ENCODE measurements around the gene SLC13A5. TPM values are rescaled to one million over a fixed set of nuclear protein-coding genes. Genes with fewer than 3 reads are reported as not detected.

SLC13A5 gene
- polyA plus RNA-seq, 1 of the 3 experiments (the other 2 are of a cell fraction), result not detected

DNA sequence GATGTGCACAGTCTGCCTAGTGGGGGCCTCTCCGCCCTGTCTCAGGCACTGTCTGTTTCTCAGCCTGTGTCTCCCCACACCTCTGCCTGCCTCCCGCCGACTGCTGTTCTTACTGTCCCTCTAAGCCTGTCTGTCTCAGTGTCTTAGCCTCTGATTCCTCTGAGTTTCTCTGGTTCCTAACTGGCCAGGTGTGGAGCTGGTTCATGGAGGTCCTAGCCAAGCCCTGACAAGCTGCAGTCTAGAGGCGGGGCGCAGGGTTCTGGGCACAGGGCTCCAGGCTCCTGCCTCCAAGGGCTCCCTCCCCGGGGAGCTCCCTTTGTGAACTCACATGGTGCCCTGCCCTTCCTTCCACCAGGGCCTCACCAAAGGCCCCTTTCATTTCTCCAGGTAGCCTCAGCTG lies 42.2 kb downstream of the SLC13A5 start:
- Histone ChIP-seq H3K79me2 (ENCODE audit: insufficient read depth) (no peaks in the 10 kb centered on the region), H3K36me3 (replicated peaks in 1 of 2; ENCODE audit: control insufficient read depth in 1 of 2, insufficient read depth in 2 of 2, low read length in 1 of 2) (no peaks in the 10 kb centered on the region), H2AFZ (ENCODE audit: low read depth) (no peak overlapping the region), H3K27ac (ENCODE audit: low read depth in 2 of 2, low read length in 1 of 2) (no peak overlapping the region), H3K4me3 (ENCODE audit: low read depth in 2 of 2, low read length in 1 of 2) (no peak overlapping the region), H3F3A (replicated peaks; ENCODE audit: insufficient read depth) (no peaks in the 10 kb centered on the region), H3K9me2 (no peaks in the 10 kb centered on the region), H3K4me2 (no peak overlapping the region), H3K9me3 (no peaks in the 10 kb centered on the region), H3K4me1 (ENCODE audit: control insufficient read depth in 1 of 2, insufficient read depth in 2 of 2, low read depth in 1 of 2, low read length in 1 of 2) (no peaks in the 10 kb centered on the region), H3K27me3 (ENCODE audit: insufficient read depth) (peaks cover 73% of the 10 kb centered on the region), H3K9ac (no peak overlapping the region), H4K20me1 (ENCODE audit: insufficient read depth) (no peaks in the 10 kb centered on the region)
- no peak for TF ChIP-seq NRF1 (IDR thresholded peaks at IDR 0.05; ENCODE audit: low read depth, low read length)
- TF ChIP-seq, protein P1, sequence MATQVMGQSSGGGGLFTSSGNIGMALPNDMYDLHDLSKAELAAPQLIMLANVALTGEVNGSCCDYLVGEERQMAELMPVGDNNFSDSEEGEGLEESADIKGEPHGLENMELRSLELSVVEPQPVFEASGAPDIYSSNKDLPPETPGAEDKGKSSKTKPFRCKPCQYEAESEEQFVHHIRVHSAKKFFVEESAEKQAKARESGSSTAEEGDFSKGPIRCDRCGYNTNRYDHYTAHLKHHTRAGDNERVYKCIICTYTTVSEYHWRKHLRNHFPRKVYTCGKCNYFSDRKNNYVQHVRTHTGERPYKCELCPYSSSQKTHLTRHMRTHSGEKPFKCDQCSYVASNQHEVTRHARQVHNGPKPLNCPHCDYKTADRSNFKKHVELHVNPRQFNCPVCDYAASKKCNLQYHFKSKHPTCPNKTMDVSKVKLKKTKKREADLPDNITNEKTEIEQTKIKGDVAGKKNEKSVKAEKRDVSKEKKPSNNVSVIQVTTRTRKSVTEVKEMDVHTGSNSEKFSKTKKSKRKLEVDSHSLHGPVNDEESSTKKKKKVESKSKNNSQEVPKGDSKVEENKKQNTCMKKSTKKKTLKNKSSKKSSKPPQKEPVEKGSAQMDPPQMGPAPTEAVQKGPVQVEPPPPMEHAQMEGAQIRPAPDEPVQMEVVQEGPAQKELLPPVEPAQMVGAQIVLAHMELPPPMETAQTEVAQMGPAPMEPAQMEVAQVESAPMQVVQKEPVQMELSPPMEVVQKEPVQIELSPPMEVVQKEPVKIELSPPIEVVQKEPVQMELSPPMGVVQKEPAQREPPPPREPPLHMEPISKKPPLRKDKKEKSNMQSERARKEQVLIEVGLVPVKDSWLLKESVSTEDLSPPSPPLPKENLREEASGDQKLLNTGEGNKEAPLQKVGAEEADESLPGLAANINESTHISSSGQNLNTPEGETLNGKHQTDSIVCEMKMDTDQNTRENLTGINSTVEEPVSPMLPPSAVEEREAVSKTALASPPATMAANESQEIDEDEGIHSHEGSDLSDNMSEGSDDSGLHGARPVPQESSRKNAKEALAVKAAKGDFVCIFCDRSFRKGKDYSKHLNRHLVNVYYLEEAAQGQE (IDR thresholded peaks at IDR 0.05; ENCODE audit: low read depth, low read length), result no peak
- no peak for TF ChIP-seq CHD2 (IDR thresholded peaks at IDR 0.05; ENCODE audit: low read length, partially characterized antibody)
- no peak for TF ChIP-seq SIN3A (IDR thresholded peaks at IDR 0.05; ENCODE audit: borderline replicate concordance, low read depth, low read length)
- TF ChIP-seq, protein P2, sequence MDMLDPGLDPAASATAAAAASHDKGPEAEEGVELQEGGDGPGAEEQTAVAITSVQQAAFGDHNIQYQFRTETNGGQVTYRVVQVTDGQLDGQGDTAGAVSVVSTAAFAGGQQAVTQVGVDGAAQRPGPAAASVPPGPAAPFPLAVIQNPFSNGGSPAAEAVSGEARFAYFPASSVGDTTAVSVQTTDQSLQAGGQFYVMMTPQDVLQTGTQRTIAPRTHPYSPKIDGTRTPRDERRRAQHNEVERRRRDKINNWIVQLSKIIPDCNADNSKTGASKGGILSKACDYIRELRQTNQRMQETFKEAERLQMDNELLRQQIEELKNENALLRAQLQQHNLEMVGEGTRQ (IDR thresholded peaks at IDR 0.05; ENCODE audit: borderline replicate concordance, low read depth, low read length), result no peak
- no peak for TF ChIP-seq RCOR1 (IDR thresholded peaks at IDR 0.05; ENCODE audit: low read length)
- no peak for TF ChIP-seq EP300 (IDR thresholded peaks at IDR 0.05; ENCODE audit: borderline replicate concordance in 1 of 2, low read depth in 1 of 2, low read length in 1 of 2)
- DNase-seq, result no peak
- WGBS (ENCODE audit: low lambda C conversion rate), result 42% methylated on average over 6 of the region's 6 CpGs
- ChIA-PET CTCF (interaction anchor here (1.1 to 1.4 kb wide), 2 partner anchors 31 to 172 kb away, joined by 3 read pairs; no protein-coding TSS in a partner anchor), POLR2A (no interaction called here)

DNA sequence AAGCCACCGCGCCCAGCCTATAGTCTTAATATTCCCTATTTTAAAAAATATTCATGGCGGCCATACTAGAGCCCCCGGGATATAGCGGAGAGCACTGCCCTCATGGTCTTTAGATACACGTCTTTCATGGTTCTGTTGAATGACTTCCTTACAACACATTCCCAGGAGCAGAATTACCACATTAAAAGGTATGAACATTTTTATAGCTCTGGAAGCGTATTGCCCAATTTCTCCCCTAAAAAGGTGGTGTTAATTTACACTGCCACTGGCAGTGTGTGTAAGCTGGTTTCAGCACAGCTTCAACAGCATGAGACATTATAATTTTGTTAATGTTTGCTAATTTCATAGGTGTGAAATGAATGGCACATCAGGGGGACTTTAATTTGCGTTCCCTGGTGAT lies 42.6 kb downstream of the SLC13A5 start:
- no peaks in the 10 kb centered on the region for H3K36me3 ChIP-seq (replicated peaks in 1 of 2; ENCODE audit: control insufficient read depth in 1 of 2, insufficient read depth in 2 of 2, low read length in 1 of 2)
- CTCF ChIA-PET, result interaction anchor here (1.1 to 1.4 kb wide), 2 partner anchors 32 to 172 kb away, joined by 3 read pairs; no protein-coding TSS in a partner anchor
- 63% methylated on average over 8 of the region's 8 CpGs for WGBS (ENCODE audit: low lambda C conversion rate)

More for the DNA sequence above, 42.6 kb downstream of the SLC13A5 start:
- H3K4me2 ChIP-seq, result no peak overlapping the region
- no peak for DNase-seq
- no peak overlapping the region for H3K9ac ChIP-seq
- H3F3A ChIP-seq (replicated peaks; ENCODE audit: insufficient read depth), result no peaks in the 10 kb centered on the region
- no peak overlapping the region for H3K27ac ChIP-seq (ENCODE audit: low read depth in 2 of 2, low read length in 1 of 2)
- no peaks in the 10 kb centered on the region for H3K4me1 ChIP-seq (ENCODE audit: control insufficient read depth in 1 of 2, insufficient read depth in 2 of 2, low read depth in 1 of 2, low read length in 1 of 2)
- H3K4me3 ChIP-seq (ENCODE audit: low read depth in 2 of 2, low read length in 1 of 2), result no peak overlapping the region
- H3K27me3 ChIP-seq (ENCODE audit: insufficient read depth), result peaks cover 73% of the 10 kb centered on the region
- H2AFZ ChIP-seq (ENCODE audit: low read depth), result no peak overlapping the region
- POLR2A ChIA-PET, result no interaction called here
- no peaks in the 10 kb centered on the region for H3K79me2 ChIP-seq (ENCODE audit: insufficient read depth)
- H3K9me3 ChIP-seq, result no peaks in the 10 kb centered on the region
- no peaks in the 10 kb centered on the region for H4K20me1 ChIP-seq (ENCODE audit: insufficient read depth)
- H3K9me2 ChIP-seq, result no peaks in the 10 kb centered on the region
- TF ChIP-seq, protein P3, sequence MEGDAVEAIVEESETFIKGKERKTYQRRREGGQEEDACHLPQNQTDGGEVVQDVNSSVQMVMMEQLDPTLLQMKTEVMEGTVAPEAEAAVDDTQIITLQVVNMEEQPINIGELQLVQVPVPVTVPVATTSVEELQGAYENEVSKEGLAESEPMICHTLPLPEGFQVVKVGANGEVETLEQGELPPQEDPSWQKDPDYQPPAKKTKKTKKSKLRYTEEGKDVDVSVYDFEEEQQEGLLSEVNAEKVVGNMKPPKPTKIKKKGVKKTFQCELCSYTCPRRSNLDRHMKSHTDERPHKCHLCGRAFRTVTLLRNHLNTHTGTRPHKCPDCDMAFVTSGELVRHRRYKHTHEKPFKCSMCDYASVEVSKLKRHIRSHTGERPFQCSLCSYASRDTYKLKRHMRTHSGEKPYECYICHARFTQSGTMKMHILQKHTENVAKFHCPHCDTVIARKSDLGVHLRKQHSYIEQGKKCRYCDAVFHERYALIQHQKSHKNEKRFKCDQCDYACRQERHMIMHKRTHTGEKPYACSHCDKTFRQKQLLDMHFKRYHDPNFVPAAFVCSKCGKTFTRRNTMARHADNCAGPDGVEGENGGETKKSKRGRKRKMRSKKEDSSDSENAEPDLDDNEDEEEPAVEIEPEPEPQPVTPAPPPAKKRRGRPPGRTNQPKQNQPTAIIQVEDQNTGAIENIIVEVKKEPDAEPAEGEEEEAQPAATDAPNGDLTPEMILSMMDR (IDR thresholded peaks at IDR 0.05), result no peak
- no peak for TF ChIP-seq FOXM1 (IDR thresholded peaks at IDR 0.05; ENCODE audit: low read depth)
- no peak for TF ChIP-seq YY1 (IDR thresholded peaks at IDR 0.05; ENCODE audit: low read depth)
- TF ChIP-seq, protein P4, sequence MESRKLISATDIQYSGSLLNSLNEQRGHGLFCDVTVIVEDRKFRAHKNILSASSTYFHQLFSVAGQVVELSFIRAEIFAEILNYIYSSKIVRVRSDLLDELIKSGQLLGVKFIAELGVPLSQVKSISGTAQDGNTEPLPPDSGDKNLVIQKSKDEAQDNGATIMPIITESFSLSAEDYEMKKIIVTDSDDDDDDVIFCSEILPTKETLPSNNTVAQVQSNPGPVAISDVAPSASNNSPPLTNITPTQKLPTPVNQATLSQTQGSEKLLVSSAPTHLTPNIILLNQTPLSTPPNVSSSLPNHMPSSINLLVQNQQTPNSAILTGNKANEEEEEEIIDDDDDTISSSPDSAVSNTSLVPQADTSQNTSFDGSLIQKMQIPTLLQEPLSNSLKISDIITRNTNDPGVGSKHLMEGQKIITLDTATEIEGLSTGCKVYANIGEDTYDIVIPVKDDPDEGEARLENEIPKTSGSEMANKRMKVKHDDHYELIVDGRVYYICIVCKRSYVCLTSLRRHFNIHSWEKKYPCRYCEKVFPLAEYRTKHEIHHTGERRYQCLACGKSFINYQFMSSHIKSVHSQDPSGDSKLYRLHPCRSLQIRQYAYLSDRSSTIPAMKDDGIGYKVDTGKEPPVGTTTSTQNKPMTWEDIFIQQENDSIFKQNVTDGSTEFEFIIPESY (IDR thresholded peaks at IDR 0.05; ENCODE audit: borderline replicate concordance, low read depth), result no peak
- no peak for TF ChIP-seq JUND (IDR thresholded peaks at IDR 0.05)

Data from SK-N-SH (cell line).